ENCODE results near the gene ANKRD7. TPM values are rescaled to one million over a fixed set of nuclear protein-coding genes. Genes with fewer than 3 reads are reported as not detected.
A peak's percentile ranks its signal among the peaks of the same experiment; 100 is the strongest.

The ANKRD7 gene
- 1 to 10 TPM in 1 of 4 donors, under 1 TPM in 3; 0.57 to 1.2 (median 0.90) TPM for total RNA-seq

GRCh38 chr7:118224521-118224920 lies at the start of gene ANKRD7:
Gene ANKRD7 (plus strand): TSS chr7:118224704. CDS start chr7:118224831, 127 bp downstream.
- Histone ChIP-seq H3K27ac (replicated peaks in 1 of 4) (no peak within 1 kb of the TSS), H3K4me3 (no peak within 1 kb of the TSS), H3K9me3 (no peaks in the 10 kb centered on the region), H3K4me1 (no peaks in the 10 kb centered on the region), H3K36me3 (no peaks in the 10 kb centered on the region), H3K27me3 (no peaks in the 10 kb centered on the region)
- TF ChIP-seq POLR2A (IDR thresholded peaks at IDR 0.05; ENCODE audit: low read depth) (no peak), CTCF (IDR thresholded peaks at IDR 0.05) (no peak), EP300 (IDR thresholded peaks at IDR 0.05) (no peak), POLR2AphosphoS5 (IDR thresholded peaks at IDR 0.05) (no peak)
- 90% methylated on average over 18 of the region's 18 CpGs for WGBS
- intact Hi-C loops (cut with DNase I) = no loop called here
- no peak for DNase-seq (ENCODE audit: extremely low spot score)

GRCh38 chr7:118175740-118176139 lies 48.8 kb upstream of the ANKRD7 start:
- Histone ChIP-seq H3K4me3 (no peak overlapping the region), H3K9me3 (no peaks in the 10 kb centered on the region), H3K4me1 (no peaks in the 10 kb centered on the region), H3K27ac (replicated peaks in 1 of 4) (no peak overlapping the region), H3K36me3 (no peaks in the 10 kb centered on the region), H3K27me3 (no peaks in the 10 kb centered on the region)
- no peak for DNase-seq (ENCODE audit: extremely low spot score)
- intact Hi-C loops (cut with DNase I) = no loop called here
- no peak for TF ChIP-seq CTCF (IDR thresholded peaks at IDR 0.05)
- TF ChIP-seq POLR2A (IDR thresholded peaks at IDR 0.05; ENCODE audit: low read depth) = no peak
- no peak for TF ChIP-seq POLR2AphosphoS5 (IDR thresholded peaks at IDR 0.05)
- TF ChIP-seq EP300 (IDR thresholded peaks at IDR 0.05) = no peak
- 78% methylated on average over 2 of the region's 2 CpGs for WGBS

- peaks cover 6 to 10% (median 8%) of the 10 kb centered on the region in 4 donors for H3K4me1 ChIP-seq
- no peaks in the 10 kb centered on the region for H3K36me3 ChIP-seq
- DNase-seq (ENCODE audit: extremely low spot score) = no peak
- WGBS = 100% methylated on average over 2 of the region's 2 CpGs
- TF ChIP-seq POLR2AphosphoS5 (IDR thresholded peaks at IDR 0.05) (no peak), POLR2A (IDR thresholded peaks at IDR 0.05; ENCODE audit: low read depth) (no peak), CTCF (IDR thresholded peaks at IDR 0.05) (no peak), EP300 (IDR thresholded peaks at IDR 0.05) (no peak)
- H3K4me3 ChIP-seq = no peak overlapping the region
- no peaks in the 10 kb centered on the region for H3K27me3 ChIP-seq
- no peaks in the 10 kb centered on the region for H3K9me3 ChIP-seq
- intact Hi-C loops (cut with DNase I) = no loop called here
- no peak overlapping the region for H3K27ac ChIP-seq (replicated peaks in 1 of 4)
These were observed 45.3 kb upstream of the ANKRD7 start for GRCh38 chr7:118179191-118179590.

GRCh38 chr7:118182593-118183427 lies 41.7 kb upstream of the ANKRD7 start:
- intact Hi-C loops (cut with DNase I) = loop anchor here (10.0 kb wide), 1 partner anchor 308 kb away; the partner anchor contains the start of gene CTTNBP2

More at GRCh38 chr7:118182593-118183427, 41.7 kb upstream of the ANKRD7 start:
- Histone ChIP-seq H3K27ac (replicated peaks in 1 of 4) (peak overlapping the region; percentile 92 to 96 (median 95)), H3K9me3 (no peaks in the 10 kb centered on the region), H3K4me3 (peak overlapping the region; percentile 84 to 97 (median 91)), H3K4me1 (peaks cover 24 to 33% (median 31%) of the 10 kb centered on the region in 4 donors), H3K36me3 (peaks cover 0 to 10% (median under 1%) of the 10 kb centered on the region in 4 donors), H3K27me3 (no peaks in the 10 kb centered on the region)
- DNase-seq (ENCODE audit: extremely low spot score) = no peak
- WGBS = 69% methylated on average over 13 of the region's 13 CpGs
- no peak for TF ChIP-seq POLR2A (IDR thresholded peaks at IDR 0.05; ENCODE audit: low read depth)
- TF ChIP-seq EP300 (IDR thresholded peaks at IDR 0.05) = no peak
- TF ChIP-seq CTCF (IDR thresholded peaks at IDR 0.05) = no peak
- no peak for TF ChIP-seq POLR2AphosphoS5 (IDR thresholded peaks at IDR 0.05)

Data from esophagus muscularis mucosa (tissue), 4 donors.